ENCODE results near the gene CNST. TPM values are rescaled to one million over a fixed set of nuclear protein-coding genes. Genes with fewer than 3 reads are reported as not detected.

CNST gene
- total RNA-seq, 2 experiments from 2014 or later, result 14.6 to 25.1 TPM

DNA sequence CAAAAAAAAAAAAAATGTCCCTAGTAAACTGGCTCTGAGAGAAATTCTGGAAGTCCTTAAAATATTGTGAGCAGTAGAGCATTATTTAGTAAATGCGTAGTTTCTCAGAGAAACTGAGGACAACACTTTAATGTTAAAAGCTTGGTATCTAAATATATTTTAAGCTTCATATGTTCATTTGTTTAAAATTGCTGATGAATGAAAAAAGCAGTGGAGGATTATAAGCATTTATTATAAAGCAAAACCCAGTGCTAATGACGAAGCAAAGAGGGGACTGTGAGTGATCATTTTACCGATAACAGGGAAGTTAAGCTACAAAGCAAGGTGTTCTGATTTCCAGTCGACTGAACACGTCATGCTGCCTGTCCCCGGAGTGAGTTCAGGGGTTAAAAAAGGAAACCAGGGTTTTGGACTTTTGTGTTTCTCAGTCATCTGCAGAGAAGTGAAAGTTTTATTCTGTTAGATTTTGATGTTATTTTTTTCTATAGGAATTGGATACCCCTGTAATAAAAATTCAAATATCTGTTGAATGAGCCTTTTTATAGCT, 93.4 kb downstream of the CNST start:
- peak overlapping the region; percentile 17 for H3K4me3 ChIP-seq (ENCODE audit: low read depth, low read length, poor library complexity, severe bottlenecking)
- H4K20me1 ChIP-seq (ENCODE audit: insufficient read depth, low read length), result no peaks in the 10 kb centered on the region
- TF ChIP-seq, protein P1, sequence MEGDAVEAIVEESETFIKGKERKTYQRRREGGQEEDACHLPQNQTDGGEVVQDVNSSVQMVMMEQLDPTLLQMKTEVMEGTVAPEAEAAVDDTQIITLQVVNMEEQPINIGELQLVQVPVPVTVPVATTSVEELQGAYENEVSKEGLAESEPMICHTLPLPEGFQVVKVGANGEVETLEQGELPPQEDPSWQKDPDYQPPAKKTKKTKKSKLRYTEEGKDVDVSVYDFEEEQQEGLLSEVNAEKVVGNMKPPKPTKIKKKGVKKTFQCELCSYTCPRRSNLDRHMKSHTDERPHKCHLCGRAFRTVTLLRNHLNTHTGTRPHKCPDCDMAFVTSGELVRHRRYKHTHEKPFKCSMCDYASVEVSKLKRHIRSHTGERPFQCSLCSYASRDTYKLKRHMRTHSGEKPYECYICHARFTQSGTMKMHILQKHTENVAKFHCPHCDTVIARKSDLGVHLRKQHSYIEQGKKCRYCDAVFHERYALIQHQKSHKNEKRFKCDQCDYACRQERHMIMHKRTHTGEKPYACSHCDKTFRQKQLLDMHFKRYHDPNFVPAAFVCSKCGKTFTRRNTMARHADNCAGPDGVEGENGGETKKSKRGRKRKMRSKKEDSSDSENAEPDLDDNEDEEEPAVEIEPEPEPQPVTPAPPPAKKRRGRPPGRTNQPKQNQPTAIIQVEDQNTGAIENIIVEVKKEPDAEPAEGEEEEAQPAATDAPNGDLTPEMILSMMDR (conservative IDR thresholded peaks at IDR 0.05; ENCODE audit: low read length), result no peak
- no peak for TF ChIP-seq EZH2phosphoT487 (IDR thresholded peaks at IDR 0.05; ENCODE audit: borderline replicate concordance, low read depth, low read length)
- intact Hi-C loops (cut with micrococcal nuclease; ENCODE audit: unreplicated experiment), result no loop called here
- H3K9me3 ChIP-seq (ENCODE audit: low read length), result no peaks in the 10 kb centered on the region
- H3K79me2 ChIP-seq (ENCODE audit: insufficient read depth, low read depth, low read length), result no peaks in the 10 kb centered on the region
- H2AFZ ChIP-seq (ENCODE audit: low read length), result no peak overlapping the region
- peak; percentile 40 for DNase-seq (ENCODE audit: low spot score)
- H3K4me2 ChIP-seq (ENCODE audit: low read length), result peak overlapping the region; percentile 72
- no peaks in the 10 kb centered on the region for H3K9me2 ChIP-seq (ENCODE audit: insufficient read depth, low read length)
- ChIA-PET CTCF (ENCODE audit: unreplicated experiment) (no interaction called here), POLR2A (interaction anchor here (0.5 to 1.3 kb wide), 9 partner anchors 10 to 509 kb away, joined by 3 to 5 read pairs (median 3); no protein-coding TSS in a partner anchor)
- peak overlapping the region; percentile 3 for H3K27ac ChIP-seq (ENCODE audit: low read depth, low read length, poor library complexity, severe bottlenecking)
- H3K36me3 ChIP-seq (ENCODE audit: insufficient read depth, low read length), result peaks cover 35% of the 10 kb centered on the region
- peaks cover 12% of the 10 kb centered on the region for H3K4me1 ChIP-seq (ENCODE audit: insufficient read depth, low read length, poor library complexity, severe bottlenecking)
- no TSS peak for BruUV-seq (replicated peaks)

DNA sequence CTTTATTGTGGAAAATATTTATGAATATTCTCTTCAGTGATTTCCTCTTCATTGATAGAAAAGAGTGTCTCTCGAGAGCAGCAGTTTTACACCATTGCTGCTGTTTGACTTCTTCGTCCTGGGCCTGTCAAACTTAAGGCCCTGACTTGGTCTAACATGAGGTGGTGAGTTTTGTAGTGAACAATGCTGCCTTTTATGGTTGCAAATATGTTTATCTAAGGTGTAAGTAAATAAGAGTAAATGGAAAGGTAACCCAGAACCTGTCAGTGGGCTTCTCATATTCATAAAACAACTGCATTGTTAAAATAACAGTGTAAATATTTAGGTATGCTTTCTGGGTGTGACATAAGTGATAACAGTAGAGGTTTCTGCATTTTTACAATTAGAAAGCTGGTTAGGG, 95.2 kb downstream of the CNST start:
- BruUV-seq (replicated peaks), result no TSS peak
- POLR2A ChIA-PET, result no interaction called here
- H2AFZ ChIP-seq (ENCODE audit: low read length), result no peak overlapping the region
- intact Hi-C loops (cut with micrococcal nuclease; ENCODE audit: unreplicated experiment), result no loop called here
- peaks cover 38% of the 10 kb centered on the region for H3K36me3 ChIP-seq (ENCODE audit: insufficient read depth, low read length)
- no peaks in the 10 kb centered on the region for H3K9me3 ChIP-seq (ENCODE audit: low read length)
- peaks cover 12% of the 10 kb centered on the region for H3K4me1 ChIP-seq (ENCODE audit: insufficient read depth, low read length, poor library complexity, severe bottlenecking)
- H3K4me3 ChIP-seq (ENCODE audit: low read depth, low read length, poor library complexity, severe bottlenecking), result no peak overlapping the region
- no peak overlapping the region for H3K27ac ChIP-seq (ENCODE audit: low read depth, low read length, poor library complexity, severe bottlenecking)
- no peak for DNase-seq (ENCODE audit: low spot score)
- H3K79me2 ChIP-seq (ENCODE audit: insufficient read depth, low read depth, low read length), result no peaks in the 10 kb centered on the region
- no peak for TF ChIP-seq EZH2phosphoT487 (IDR thresholded peaks at IDR 0.05; ENCODE audit: borderline replicate concordance, low read depth, low read length)
- TF ChIP-seq, protein P1 (conservative IDR thresholded peaks at IDR 0.05; ENCODE audit: low read length), result no peak
- CTCF ChIA-PET (ENCODE audit: unreplicated experiment), result no interaction called here
- no peaks in the 10 kb centered on the region for H4K20me1 ChIP-seq (ENCODE audit: insufficient read depth, low read length)
- H3K4me2 ChIP-seq (ENCODE audit: low read length), result no peak overlapping the region
- H3K9me2 ChIP-seq (ENCODE audit: insufficient read depth, low read length), result no peaks in the 10 kb centered on the region

DNA sequence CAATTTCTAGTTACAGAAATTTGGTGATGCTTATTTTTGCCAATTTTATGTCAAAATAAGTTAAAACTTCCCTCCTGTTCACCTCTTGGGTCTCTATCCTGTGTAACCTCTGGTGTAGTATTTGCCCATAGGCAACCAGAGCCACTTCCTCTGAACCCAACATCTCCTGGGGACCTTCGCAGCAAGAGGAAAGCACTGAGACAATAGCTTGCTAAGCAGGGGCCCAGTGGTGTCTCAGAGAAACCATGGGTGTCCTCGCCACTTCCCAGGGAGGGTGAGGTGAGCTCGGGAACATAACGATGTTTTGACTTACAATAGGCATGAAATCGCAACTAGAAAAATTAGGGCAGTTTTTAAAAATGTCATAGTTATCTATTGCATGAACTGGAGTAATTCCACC, 101.5 kb downstream of the CNST start:
- POLR2A ChIA-PET, result no interaction called here
- Histone ChIP-seq H3K36me3 (ENCODE audit: insufficient read depth, low read length) (peaks cover 11% of the 10 kb centered on the region), H3K27ac (ENCODE audit: low read depth, low read length, poor library complexity, severe bottlenecking) (no peak overlapping the region), H3K79me2 (ENCODE audit: insufficient read depth, low read depth, low read length) (no peaks in the 10 kb centered on the region), H3K4me2 (ENCODE audit: low read length) (no peak overlapping the region), H3K4me3 (ENCODE audit: low read depth, low read length, poor library complexity, severe bottlenecking) (no peak overlapping the region), H4K20me1 (ENCODE audit: insufficient read depth, low read length) (no peaks in the 10 kb centered on the region), H3K9me3 (ENCODE audit: low read length) (no peaks in the 10 kb centered on the region), H3K9me2 (ENCODE audit: insufficient read depth, low read length) (no peaks in the 10 kb centered on the region), H3K4me1 (ENCODE audit: insufficient read depth, low read length, poor library complexity, severe bottlenecking) (no peaks in the 10 kb centered on the region), H2AFZ (ENCODE audit: low read length) (no peak overlapping the region)
- DNase-seq (ENCODE audit: low spot score), result no peak
- TF ChIP-seq EZH2phosphoT487 (IDR thresholded peaks at IDR 0.05; ENCODE audit: borderline replicate concordance, low read depth, low read length), result no peak
- TF ChIP-seq, protein P1 (conservative IDR thresholded peaks at IDR 0.05; ENCODE audit: low read length), result no peak
- intact Hi-C loops (cut with micrococcal nuclease; ENCODE audit: unreplicated experiment), result no loop called here
- BruUV-seq (replicated peaks), result no TSS peak
- CTCF ChIA-PET (ENCODE audit: unreplicated experiment), result no interaction called here

Measured in OCI-LY7 (cell line).